Dermis microvascular lymphatic vessel endothelial cell (primary cell): Measurements from ENCODE around the gene APOLD1. TPM values are rescaled to one million over a fixed set of nuclear protein-coding genes. Genes with fewer than 3 reads are reported as not detected.
"Not testable (repeated sequence)": the region's sequence is repeated elsewhere in the genome, so short reads cannot be mapped to it uniquely, and the experiment has no call there.

Source experiments
- DNase-seq, 2 donors: peaks; one replicate each; pipeline versions ENCODE4 v3.0.0 to v3.0.0-alpha.2; 2010; ENCODE audit warnings: low read depth in 2 of 2
- total RNA-seq: library from RNA; depleted of rRNA; stranded (reverse); fragments of >200 nt; gene quantifications from 2 replicates; pipeline ENCODE4 v1.2.1, GENCODE V29; 2014

The APOLD1 gene
- total RNA-seq, 1 donor from 2014 or later: 38.9 TPM

GRCh38 chr12:12839439-12839838 lies 54.0 kb downstream of the APOLD1 start:
- DNase-seq: not testable (repeated sequence)

- peak; percentile 22 to 92 for DNase-seq
Observed at GRCh38 chr12:12839873-12840579, 54.6 kb downstream of the APOLD1 start.

- DNase-seq: no peak
Observed at GRCh38 chr12:12840580-12840899, 55.1 kb downstream of the APOLD1 start.

Other genes starting within 250 kb of the APOLD1 start
- 6.2 TPM in 2 replicates for gene DUSP16, start 222.8 kb upstream of the APOLD1 start, total RNA-seq
- 31.5 and 34.0 TPM in 2 replicates for gene CREBL2, start 173.8 kb upstream of the APOLD1 start, total RNA-seq
- gene GPR19, start 89.5 kb upstream of the APOLD1 start, total RNA-seq: 0.38 and 0.64 TPM in 2 replicates
- 68.8 and 73.6 TPM in 2 replicates for gene CDKN1B, start 68.3 kb upstream of the APOLD1 start, total RNA-seq
- 46.9 and 48.5 TPM in 2 replicates for gene DDX47, start 27.7 kb downstream of the APOLD1 start, total RNA-seq
- gene GPRC5A, start 105.9 kb downstream of the APOLD1 start, total RNA-seq: 0.89 and 1.8 TPM in 2 replicates
- gene GPRC5D, start 166.5 kb downstream of the APOLD1 start, total RNA-seq: not detected in 2 replicates
- gene HEBP1, start 214.6 kb downstream of the APOLD1 start, total RNA-seq: 20.5 and 38.8 TPM in 2 replicates